ENCODE measurements around the gene TMED10. TPM values are rescaled to one million over a fixed set of nuclear protein-coding genes. Genes with fewer than 3 reads are reported as not detected.

The TMED10 gene
- total and polyA plus RNA-seq, 2 donors from 2014 or later: 222 to 401 TPM

GRCh38 chr14:75175677-75176141 lies 703 bp downstream of the TMED10 start:
- TF ChIP-seq CTCF (IDR thresholded peaks at IDR 0.05; ENCODE audit: borderline replicate concordance, extremely low read depth, insufficient read depth): no peak
- H3K27ac ChIP-seq (ENCODE audit: low read depth in 2 of 2, low read length in 2 of 2): peak overlapping the region; percentile 97
- no peak for FAIRE-seq
- peaks cover 0 to 11% (median 4%) of the 10 kb centered on the region in 3 donors for H3K4me1 ChIP-seq (ENCODE audit: control insufficient read depth in 2 of 3, insufficient read depth in 2 of 3, low read depth in 1 of 3, low read length in 3 of 3)
- DNase-seq: peak in 1 of 5 donors; percentile 48
- H3K36me3 ChIP-seq (ENCODE audit: control insufficient read depth in 2 of 3, insufficient read depth in 3 of 3, low read length in 3 of 3): no peaks in the 10 kb centered on the region
- H3K4me3 ChIP-seq (ENCODE audit: low read length in 3 of 3): peak overlapping the region; percentile 78 to 96 (median 88)
- no peaks in the 10 kb centered on the region for H3K27me3 ChIP-seq (ENCODE audit: control insufficient read depth, insufficient read depth, low read length)
- H3K9ac ChIP-seq (ENCODE audit: low read length in 3 of 3): peak overlapping the region; percentile 64 to 93 (median 79)
- intact Hi-C loops (cut with DNase I): no loop called here
- H3K9me3 ChIP-seq (ENCODE audit: control insufficient read depth in 2 of 3, insufficient read depth in 1 of 3, low read length in 3 of 3): no peaks in the 10 kb centered on the region

- Histone ChIP-seq H3K27ac (ENCODE audit: low read depth in 2 of 2, low read length in 2 of 2) (no peak overlapping the region), H3K9me3 (ENCODE audit: control insufficient read depth in 2 of 3, insufficient read depth in 1 of 3, low read length in 3 of 3) (no peaks in the 10 kb centered on the region), H3K4me3 (ENCODE audit: low read length in 3 of 3) (no peak overlapping the region), H3K9ac (ENCODE audit: low read length in 3 of 3) (no peak overlapping the region), H3K4me1 (ENCODE audit: control insufficient read depth in 2 of 3, insufficient read depth in 2 of 3, low read depth in 1 of 3, low read length in 3 of 3) (peaks cover 0 to 11% (median 4%) of the 10 kb centered on the region in 3 donors), H3K36me3 (ENCODE audit: control insufficient read depth in 2 of 3, insufficient read depth in 3 of 3, low read length in 3 of 3) (no peaks in the 10 kb centered on the region), H3K27me3 (ENCODE audit: control insufficient read depth, insufficient read depth, low read length) (no peaks in the 10 kb centered on the region)
- no peak for TF ChIP-seq CTCF (IDR thresholded peaks at IDR 0.05; ENCODE audit: borderline replicate concordance, extremely low read depth, insufficient read depth)
- intact Hi-C loops (cut with DNase I): no loop called here
- DNase-seq (no peak), FAIRE-seq (no peak)
These were observed 2.3 kb downstream of the TMED10 start for GRCh38 chr14:75174066-75174465.

GRCh38 chr14:75170772-75171171 lies 5.6 kb downstream of the TMED10 start:
- intact Hi-C loops (cut with DNase I): no loop called here
- FAIRE-seq: no peak

More at GRCh38 chr14:75170772-75171171, 5.6 kb downstream of the TMED10 start:
- no peak for TF ChIP-seq CTCF (IDR thresholded peaks at IDR 0.05; ENCODE audit: borderline replicate concordance, extremely low read depth, insufficient read depth)
- Histone ChIP-seq H3K36me3 (ENCODE audit: control insufficient read depth in 2 of 3, insufficient read depth in 3 of 3, low read length in 3 of 3) (no peaks in the 10 kb centered on the region), H3K27ac (ENCODE audit: low read depth in 2 of 2, low read length in 2 of 2) (no peak overlapping the region), H3K27me3 (ENCODE audit: control insufficient read depth, insufficient read depth, low read length) (no peaks in the 10 kb centered on the region), H3K4me3 (ENCODE audit: low read length in 3 of 3) (no peak overlapping the region), H3K9me3 (ENCODE audit: control insufficient read depth in 2 of 3, insufficient read depth in 1 of 3, low read length in 3 of 3) (no peaks in the 10 kb centered on the region), H3K9ac (ENCODE audit: low read length in 3 of 3) (no peak overlapping the region), H3K4me1 (ENCODE audit: control insufficient read depth in 2 of 3, insufficient read depth in 2 of 3, low read depth in 1 of 3, low read length in 3 of 3) (peaks cover 0 to 17% (median 10%) of the 10 kb centered on the region in 3 donors)
- no peak for DNase-seq

Data from kidney (tissue), 14 donors.